ENCODE measurements around the gene RIOX2. TPM values are rescaled to one million over a fixed set of nuclear protein-coding genes. Genes with fewer than 3 reads are reported as not detected.

Gene RIOX2
- total RNA-seq, 4 donors from 2014 or later, result 28.1 to 44.0 (median 30.6) TPM

DNA sequence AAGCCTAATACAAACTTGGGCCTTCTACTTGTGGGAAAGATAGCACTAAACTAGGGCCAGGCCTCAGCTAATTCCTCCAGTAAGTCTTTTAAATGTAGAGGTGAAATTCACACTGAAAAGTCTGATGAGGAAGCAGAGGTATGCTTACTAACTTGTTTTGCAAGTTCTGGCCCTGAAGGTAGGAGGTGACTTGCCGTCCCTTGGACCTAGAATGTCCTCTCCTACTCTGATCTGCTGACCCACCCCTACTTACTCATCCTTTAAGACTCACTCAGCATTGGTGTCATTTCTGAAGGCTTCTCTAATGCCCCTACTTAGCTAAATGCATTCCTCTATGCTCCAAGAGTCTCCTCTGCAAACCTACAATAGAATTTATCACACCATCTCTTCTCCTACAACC lies 19.4 kb downstream of the RIOX2 start:
- TF ChIP-seq, protein P1, sequence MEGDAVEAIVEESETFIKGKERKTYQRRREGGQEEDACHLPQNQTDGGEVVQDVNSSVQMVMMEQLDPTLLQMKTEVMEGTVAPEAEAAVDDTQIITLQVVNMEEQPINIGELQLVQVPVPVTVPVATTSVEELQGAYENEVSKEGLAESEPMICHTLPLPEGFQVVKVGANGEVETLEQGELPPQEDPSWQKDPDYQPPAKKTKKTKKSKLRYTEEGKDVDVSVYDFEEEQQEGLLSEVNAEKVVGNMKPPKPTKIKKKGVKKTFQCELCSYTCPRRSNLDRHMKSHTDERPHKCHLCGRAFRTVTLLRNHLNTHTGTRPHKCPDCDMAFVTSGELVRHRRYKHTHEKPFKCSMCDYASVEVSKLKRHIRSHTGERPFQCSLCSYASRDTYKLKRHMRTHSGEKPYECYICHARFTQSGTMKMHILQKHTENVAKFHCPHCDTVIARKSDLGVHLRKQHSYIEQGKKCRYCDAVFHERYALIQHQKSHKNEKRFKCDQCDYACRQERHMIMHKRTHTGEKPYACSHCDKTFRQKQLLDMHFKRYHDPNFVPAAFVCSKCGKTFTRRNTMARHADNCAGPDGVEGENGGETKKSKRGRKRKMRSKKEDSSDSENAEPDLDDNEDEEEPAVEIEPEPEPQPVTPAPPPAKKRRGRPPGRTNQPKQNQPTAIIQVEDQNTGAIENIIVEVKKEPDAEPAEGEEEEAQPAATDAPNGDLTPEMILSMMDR (IDR thresholded peaks at IDR 0.05; ENCODE audit: low read depth), result no peak

DNA sequence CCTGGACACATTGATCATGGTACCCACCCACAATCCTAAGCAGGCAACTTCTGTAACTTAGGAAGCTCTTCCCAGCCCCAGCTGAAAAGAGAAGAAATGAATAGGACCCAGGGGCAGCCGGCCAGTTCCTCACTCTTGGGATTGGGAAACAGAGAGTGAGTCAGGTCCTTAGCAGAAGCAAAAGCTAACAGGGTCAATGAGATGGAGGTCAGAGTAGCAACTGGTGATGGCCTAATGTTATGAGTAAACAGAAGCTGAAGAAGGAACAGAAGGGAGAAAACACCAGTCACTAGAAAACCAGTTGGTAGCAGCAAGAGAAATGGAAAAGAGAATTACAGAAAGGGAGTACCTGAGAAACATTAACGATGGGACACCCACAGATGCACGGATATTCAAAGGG lies 20.0 kb downstream of the RIOX2 start:
- TF ChIP-seq, protein P1 (IDR thresholded peaks at IDR 0.05; ENCODE audit: low read depth), result no peak

DNA sequence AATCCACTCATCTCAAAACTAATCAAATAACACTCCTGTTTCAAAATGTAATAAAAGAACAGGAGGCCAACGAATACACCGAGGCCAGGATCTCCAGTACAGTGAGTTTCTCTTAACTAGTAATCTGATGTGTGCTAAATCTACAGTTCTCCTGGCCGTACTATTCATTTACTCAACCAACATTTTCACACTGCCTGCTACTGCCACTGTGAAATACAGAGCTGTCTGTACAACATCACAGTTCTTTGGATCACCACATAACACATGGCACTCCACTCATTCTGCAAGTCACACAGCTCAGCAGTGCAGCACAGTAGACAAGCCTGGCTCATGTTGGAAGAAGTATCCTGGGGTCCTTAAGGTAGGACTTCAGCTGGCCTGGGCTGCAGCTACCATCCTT lies 21.9 kb downstream of the RIOX2 start:
- TF ChIP-seq, protein P1 (IDR thresholded peaks at IDR 0.05; ENCODE audit: low read depth), result no peak

DNA sequence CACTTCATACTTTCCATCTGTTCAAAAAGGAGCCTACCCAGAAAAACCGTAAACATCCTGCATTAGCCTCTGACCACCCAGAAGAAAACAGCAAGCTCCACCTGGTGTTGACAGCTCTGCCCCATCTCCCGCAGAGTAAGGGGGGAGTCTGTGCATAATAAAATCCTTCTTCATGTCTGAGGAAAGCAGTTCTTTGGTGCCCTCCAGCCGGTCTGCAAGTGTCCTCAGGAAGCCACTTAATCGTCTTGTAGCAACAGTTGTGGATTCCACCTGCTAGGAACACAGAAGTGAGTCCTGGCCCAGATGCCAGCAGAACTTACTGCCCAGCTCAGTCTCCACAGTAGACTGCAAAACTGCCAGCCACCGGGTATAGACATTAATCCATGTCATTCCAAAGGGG lies 22.5 kb downstream of the RIOX2 start:
- TF ChIP-seq, protein P1 (IDR thresholded peaks at IDR 0.05; ENCODE audit: low read depth), result no peak

DNA sequence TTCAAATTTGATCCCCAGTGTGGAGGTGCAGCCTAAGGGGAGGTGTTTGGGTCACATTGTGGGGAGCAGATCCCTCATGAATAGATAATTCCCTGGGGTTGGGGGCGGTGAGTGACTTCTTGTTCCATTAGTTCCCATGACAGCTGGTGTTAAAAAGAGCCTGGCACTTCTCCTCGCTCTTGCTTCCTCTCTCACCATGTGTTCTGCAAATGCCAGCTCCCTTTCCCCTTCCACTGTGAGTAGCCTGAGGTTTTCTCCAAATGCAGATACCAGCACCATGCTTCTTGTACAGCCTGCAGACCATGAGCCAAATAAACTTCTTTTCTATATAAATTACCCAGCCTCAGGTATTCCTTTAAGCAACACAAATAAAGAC lies 23.1 kb downstream of the RIOX2 start:
- TF ChIP-seq, protein P1 (IDR thresholded peaks at IDR 0.05; ENCODE audit: low read depth), result no peak

DNA sequence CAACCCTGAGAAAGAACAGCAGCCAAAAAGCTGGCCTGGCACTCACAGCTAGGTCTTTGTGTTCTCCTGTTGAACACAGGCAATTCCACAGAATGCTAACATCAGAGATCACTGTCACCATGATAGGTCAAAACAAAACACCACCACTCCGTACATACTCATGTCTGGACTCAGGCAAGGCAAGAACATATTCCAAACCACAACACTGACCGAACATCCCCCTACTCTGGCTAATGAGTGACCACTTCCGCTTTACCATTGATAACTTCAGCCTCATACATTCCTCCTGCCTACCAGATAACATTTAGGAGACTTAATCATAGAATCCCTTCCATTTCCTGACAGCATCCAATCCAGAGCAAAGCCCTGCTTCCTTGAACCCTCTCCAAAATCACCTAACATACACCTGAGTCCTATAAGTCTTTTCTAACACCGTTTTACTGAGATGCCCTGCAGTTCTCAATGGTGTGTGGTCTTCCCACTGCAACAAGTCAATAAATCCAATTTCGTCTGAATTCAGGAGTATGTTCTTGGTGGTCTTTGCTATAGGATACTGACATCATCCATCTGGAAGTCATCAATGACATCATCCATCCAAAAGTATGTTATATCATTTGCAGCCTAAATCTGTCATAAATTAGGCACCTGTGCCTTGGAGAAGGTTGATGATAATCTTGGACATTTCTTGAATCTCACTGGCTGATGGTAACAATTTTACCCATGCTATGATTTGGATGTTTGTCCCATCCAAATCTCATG lies 23.7 kb downstream of the RIOX2 start:
- TF ChIP-seq, protein P1 (IDR thresholded peaks at IDR 0.05; ENCODE audit: low read depth), result no peak

DNA sequence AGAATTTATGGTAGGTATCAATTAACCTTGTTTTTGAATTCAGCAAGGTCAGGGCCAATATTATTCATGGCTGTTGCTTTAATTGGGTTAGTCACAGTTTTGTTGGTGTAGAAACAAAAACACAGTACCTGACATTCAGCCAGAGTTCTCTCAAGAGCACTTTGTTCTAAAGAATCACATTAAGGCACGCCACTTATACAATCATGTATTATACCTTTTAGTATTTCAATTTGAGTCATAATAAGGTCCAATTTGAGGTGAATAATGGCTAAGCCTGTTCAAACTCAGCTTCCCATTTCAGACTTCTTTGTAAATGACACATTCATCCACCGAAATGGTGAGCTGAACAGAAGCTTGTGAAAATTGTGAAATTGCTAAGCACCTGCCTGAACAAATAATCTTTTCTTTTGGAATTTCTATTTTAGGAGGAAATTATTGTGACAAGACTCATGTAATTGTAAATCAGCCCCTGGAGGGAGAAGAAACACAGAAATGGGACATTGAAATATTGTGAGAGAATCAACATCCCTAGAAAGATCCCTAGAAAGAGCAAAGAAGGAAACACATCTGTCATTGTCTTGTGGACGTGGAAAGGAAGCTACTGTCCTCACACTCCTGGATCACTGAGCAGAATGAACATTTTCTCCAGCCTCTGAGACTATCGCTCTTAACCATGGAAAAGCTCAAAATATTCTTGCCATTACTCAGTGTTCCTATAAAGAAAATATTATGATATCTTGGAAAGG lies 29.3 kb downstream of the RIOX2 start:
- TF ChIP-seq, protein P1 (IDR thresholded peaks at IDR 0.05; ENCODE audit: low read depth), result no peak

Data from subcutaneous adipose tissue (tissue), 4 donors.